Transverse colon (tissue), 3 donors: Measurements from ENCODE around the gene TSTD2.

Experiments
- EP300 ChIP-seq: sonication (generic); formaldehyde crosslinking; IDR thresholded peaks from one replicate; pipeline ENCODE4 v1.6.1; 2017; ENCODE audit warnings: antibody characterized with exemption, low read depth
- POLR2A ChIP-seq: fragments of 450-650 bp; IDR thresholded peaks from one replicate; pipeline ENCODE4 v1.6.1; 2016; ENCODE audit warnings: antibody characterized with exemption, mild to moderate bottlenecking, moderate library complexity
- TF ChIP-seq, protein P1 (sequence below), 5 experiments: fragments of 200-600 bp in 3 of 5; fragments of 450-650 bp in 2 of 5; sonication (generic) in 3 of 5; IDR thresholded peaks; 1 replicate in 2 of 5; 2 replicates in 3 of 5; pipeline ENCODE4 v1.5.1; 2016 to 2017; ENCODE audit warnings: antibody characterized with exemption in 5 of 5, inconsistent platforms in 3 of 5, mild to moderate bottlenecking in 2 of 5, moderate library complexity in 1 of 5

DNA sequence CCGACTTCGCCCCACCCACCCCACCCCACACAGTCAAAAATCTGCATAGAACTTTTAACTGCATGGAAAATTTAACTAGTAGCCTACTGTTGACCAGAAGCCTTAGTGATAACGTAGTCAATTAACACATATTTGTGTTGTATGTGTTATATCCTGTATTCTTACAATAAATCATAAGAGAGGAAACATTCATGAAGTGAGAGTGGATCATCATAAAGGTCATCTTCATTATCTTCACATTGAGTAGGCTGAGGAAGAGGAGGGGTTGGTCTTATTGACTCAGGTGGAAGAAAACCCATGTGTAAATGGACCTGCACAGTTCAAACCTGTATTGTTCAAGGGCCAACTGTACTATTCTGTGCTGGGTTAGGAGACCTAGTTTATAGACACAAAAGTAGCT lies 32.6 kb upstream of the TSTD2 start:
- no peak for TF ChIP-seq POLR2A
- TF ChIP-seq EP300 = no peak
- TF ChIP-seq, protein P1, sequence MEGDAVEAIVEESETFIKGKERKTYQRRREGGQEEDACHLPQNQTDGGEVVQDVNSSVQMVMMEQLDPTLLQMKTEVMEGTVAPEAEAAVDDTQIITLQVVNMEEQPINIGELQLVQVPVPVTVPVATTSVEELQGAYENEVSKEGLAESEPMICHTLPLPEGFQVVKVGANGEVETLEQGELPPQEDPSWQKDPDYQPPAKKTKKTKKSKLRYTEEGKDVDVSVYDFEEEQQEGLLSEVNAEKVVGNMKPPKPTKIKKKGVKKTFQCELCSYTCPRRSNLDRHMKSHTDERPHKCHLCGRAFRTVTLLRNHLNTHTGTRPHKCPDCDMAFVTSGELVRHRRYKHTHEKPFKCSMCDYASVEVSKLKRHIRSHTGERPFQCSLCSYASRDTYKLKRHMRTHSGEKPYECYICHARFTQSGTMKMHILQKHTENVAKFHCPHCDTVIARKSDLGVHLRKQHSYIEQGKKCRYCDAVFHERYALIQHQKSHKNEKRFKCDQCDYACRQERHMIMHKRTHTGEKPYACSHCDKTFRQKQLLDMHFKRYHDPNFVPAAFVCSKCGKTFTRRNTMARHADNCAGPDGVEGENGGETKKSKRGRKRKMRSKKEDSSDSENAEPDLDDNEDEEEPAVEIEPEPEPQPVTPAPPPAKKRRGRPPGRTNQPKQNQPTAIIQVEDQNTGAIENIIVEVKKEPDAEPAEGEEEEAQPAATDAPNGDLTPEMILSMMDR (IDR thresholded peaks at IDR 0.05) = no peak
